ENCODE measurements around the gene PTCH1. TPM values are rescaled to one million over a fixed set of nuclear protein-coding genes. Genes with fewer than 3 reads are reported as not detected.
A peak's percentile ranks its signal among the peaks of the same experiment; 100 is the strongest.

The PTCH1 gene
- total and polyA plus RNA-seq, 11 donors: 2.2 to 15.2 (median 5.4) TPM

DNA sequence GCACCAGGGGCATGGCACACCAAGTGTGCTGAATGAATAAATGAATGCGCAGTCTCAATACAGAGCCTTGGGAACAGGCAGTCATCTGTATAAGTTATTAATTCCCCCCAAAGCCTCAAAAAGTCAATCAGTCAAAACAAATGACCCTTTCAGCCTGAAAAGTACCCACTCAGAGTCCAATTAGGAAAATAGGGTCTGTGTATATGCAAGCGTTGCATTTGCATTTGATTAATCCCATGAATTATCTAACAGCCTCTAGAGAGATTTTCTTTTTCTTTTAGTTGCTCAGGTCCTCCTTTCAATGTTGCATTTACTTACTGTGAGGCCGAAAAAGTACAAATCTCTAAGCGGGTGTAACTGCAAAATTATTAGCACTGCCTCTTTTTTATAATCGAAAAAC lies 23.4 kb downstream of the PTCH1 start:
- no peak overlapping the region for H3K27ac ChIP-seq
- ATAC-seq (no peak), DNase-seq (no peak)
- H3K4me1 ChIP-seq: peaks cover 0 to 12% (median 0%) of the 10 kb centered on the region in 12 donors
- peaks cover 0 to 5% (median 0%) of the 10 kb centered on the region in 9 donors for H3K36me3 ChIP-seq
- H3K27me3 ChIP-seq: no peaks in the 10 kb centered on the region
- H3K4me3 ChIP-seq: no peak overlapping the region
- WGBS, 4 donors: 91 to 97% (median 95%) methylated on average over 5 of the region's 5 CpGs
- intact Hi-C loops (cut with DNase I): no loop called here
- no peaks in the 10 kb centered on the region for H3K9me3 ChIP-seq
- TF ChIP-seq POLR2A (IDR thresholded peaks at IDR 0.05): no peak
- TF ChIP-seq CTCF (IDR thresholded peaks at IDR 0.05): no peak

DNA sequence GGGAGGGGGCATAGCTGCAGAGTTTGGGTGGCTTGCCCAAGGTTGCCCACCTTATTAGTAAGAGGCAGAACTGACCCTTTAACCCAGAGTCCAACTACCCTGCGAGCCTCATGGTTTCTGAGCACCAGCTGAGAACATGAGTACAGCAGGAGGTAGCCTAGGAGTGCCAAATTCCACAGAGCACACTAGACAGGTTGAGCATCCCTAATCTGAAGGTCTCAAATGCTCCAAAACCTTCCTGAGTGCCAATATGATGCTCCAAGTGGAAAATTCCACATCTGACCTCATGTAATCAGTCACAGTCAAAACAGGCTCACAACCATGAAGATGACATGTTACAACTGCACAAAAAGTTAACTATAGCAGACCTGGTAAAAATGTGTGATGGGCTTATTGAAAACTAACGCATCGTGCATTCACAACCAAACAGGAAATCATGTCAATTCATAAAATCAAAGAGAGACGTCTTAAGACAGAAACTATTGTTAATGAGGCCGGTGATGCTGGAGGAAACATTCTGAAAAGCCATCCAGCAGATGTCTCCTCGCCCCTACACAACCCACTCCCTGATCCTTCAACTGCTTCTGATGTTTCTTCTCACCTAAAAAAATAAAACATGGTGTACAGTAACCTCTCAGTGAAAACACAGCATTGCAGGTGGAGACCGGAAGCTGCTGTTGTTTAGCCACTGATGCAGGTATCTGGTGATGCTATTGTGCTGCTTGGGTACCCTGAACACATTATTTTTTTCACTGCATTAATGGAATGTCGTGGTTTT lies 25.0 kb downstream of the PTCH1 start:
- Histone ChIP-seq H3K27ac (no peak overlapping the region), H3K9me3 (no peaks in the 10 kb centered on the region), H3K36me3 (peaks cover 0 to 5% (median 0%) of the 10 kb centered on the region in 9 donors), H3K4me1 (peaks cover 0 to 12% (median 0%) of the 10 kb centered on the region in 12 donors), H3K4me3 (no peak overlapping the region), H3K27me3 (no peaks in the 10 kb centered on the region)
- DNase-seq (no peak), ATAC-seq (no peak)
- intact Hi-C loops (cut with DNase I): no loop called here
- WGBS, 4 donors: 72 to 77% (median 74%) methylated on average over 8 of the region's 8 CpGs
- TF ChIP-seq POLR2A (IDR thresholded peaks at IDR 0.05): no peak
- TF ChIP-seq CTCF (IDR thresholded peaks at IDR 0.05): peak in 2 of 12 donors; percentile 3 to 14

DNA sequence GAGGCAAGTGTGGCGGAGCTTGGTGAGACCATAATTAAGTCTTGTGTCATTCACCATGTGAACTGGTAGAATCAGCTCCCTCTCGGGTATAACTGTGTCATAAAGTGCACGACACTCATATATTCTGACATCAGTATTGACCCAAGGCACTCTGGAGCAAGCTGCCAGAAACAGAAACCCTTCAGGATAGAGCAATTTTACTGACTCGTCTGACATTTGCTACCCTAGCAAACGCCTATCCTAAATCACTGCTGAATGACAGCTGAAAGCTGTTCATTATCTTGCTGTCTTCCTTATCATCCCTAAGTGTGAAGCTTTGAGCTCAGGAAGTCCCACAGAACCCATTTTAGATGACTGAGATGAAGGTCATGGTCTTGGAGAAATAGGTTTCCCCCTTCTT lies 27.8 kb downstream of the PTCH1 start:
- 75 to 79% (median 77%) methylated on average over 5 of the region's 5 CpGs for WGBS, 4 donors
- Histone ChIP-seq H3K9me3 (no peaks in the 10 kb centered on the region), H3K27me3 (no peaks in the 10 kb centered on the region), H3K4me1 (peaks cover 0 to 32% (median 5%) of the 10 kb centered on the region in 12 donors), H3K4me3 (no peak overlapping the region), H3K36me3 (peaks cover 0 to 1% (median 0%) of the 10 kb centered on the region in 9 donors), H3K27ac (no peak overlapping the region)
- no peak for TF ChIP-seq CTCF (IDR thresholded peaks at IDR 0.05)
- no peak for TF ChIP-seq POLR2A (IDR thresholded peaks at IDR 0.05)
- no peak for DNase-seq
- intact Hi-C loops (cut with DNase I): no loop called here
- ATAC-seq: no peak

GRCh38 chr9:95486318-95486717 lies 30.5 kb downstream of the PTCH1 start:
- intact Hi-C loops (cut with DNase I): no loop called here
- no peak overlapping the region for H3K4me3 ChIP-seq
- TF ChIP-seq POLR2A (IDR thresholded peaks at IDR 0.05) (no peak), CTCF (IDR thresholded peaks at IDR 0.05) (no peak)
- no peaks in the 10 kb centered on the region for H3K27me3 ChIP-seq
- H3K27ac ChIP-seq: no peak overlapping the region
- H3K4me1 ChIP-seq: peaks cover 0 to 36% (median 6%) of the 10 kb centered on the region in 12 donors
- peak in 2 of 4 donors; percentile 34 to 42 for ATAC-seq
- 58 to 89% (median 74%) methylated on average over 2 to 5 of the region's 5 CpGs for WGBS, 4 donors
- DNase-seq: no peak
- no peaks in the 10 kb centered on the region for H3K9me3 ChIP-seq
- H3K36me3 ChIP-seq: peaks cover 0 to 1% (median 0%) of the 10 kb centered on the region in 9 donors
